Right atrium auricular region (tissue), 2 donors: ENCODE results near the gene SETMAR. TPM values are rescaled to one million over a fixed set of nuclear protein-coding genes. Genes with fewer than 3 reads are reported as not detected.

Experiments
- DNase-seq: peaks from one replicate; pipeline ENCODE4 v3.0.0-alpha.2; 2019; ENCODE audit warnings: low spot score
- H3K27ac ChIP-seq, 2 donors: fragments of 200-600 bp; sonication (generic); 1 replicate in 1 of 2; 2 replicates in 1 of 2; pipeline ENCODE4 v1.5.1; 2016 to 2019
- H3K27me3 ChIP-seq, 2 donors: fragments of 200-600 bp; sonication (generic); one replicate each; pipeline versions ENCODE4 v1.5.1 to v1.6.0; 2017 to 2019
- H3K36me3 ChIP-seq: fragments of 200-600 bp; sonication (generic); one replicate; pipeline ENCODE4 v1.5.1; 2016
- H3K4me1 ChIP-seq, 2 donors: fragments of 200-600 bp; sonication (generic); one replicate each; pipeline versions ENCODE4 v1.5.1 to v1.6.0; 2017 to 2019
- H3K4me3 ChIP-seq, 2 donors: fragments of 200-600 bp; sonication (generic); 1 replicate in 1 of 2; 2 replicates in 1 of 2; pipeline ENCODE4 v1.5.1; 2017 to 2019; ENCODE audit warnings: mild to moderate bottlenecking in 1 of 2, moderate library complexity in 1 of 2
- H3K9me3 ChIP-seq, 2 donors: fragments of 200-600 bp; sonication (generic); one replicate each; pipeline ENCODE4 v1.5.1; 2019
- CTCF ChIP-seq, 2 donors: fragments of 200-600 bp; sonication (generic); IDR thresholded peaks; one replicate each; pipeline ENCODE4 v1.5.1; 2019; ENCODE audit warnings: antibody characterized with exemption in 2 of 2
- total RNA-seq, 2 donors: library from RNA; depleted of rRNA; stranded (reverse); fragments of >200 nt; gene quantifications; one replicate each; pipeline ENCODE4 v1.1.0, GENCODE V29; 2016

The SETMAR gene
- total RNA-seq, 2 donors from 2014 or later = 13.5 to 18.5 TPM

GRCh38 chr3:4343258-4343657 lies 40.1 kb downstream of the SETMAR start:
- no peaks in the 10 kb centered on the region for H3K9me3 ChIP-seq
- DNase-seq = no peak
- no peak overlapping the region for H3K4me3 ChIP-seq
- H3K27me3 ChIP-seq = no peaks in the 10 kb centered on the region
- peaks cover 0 to 14% of the 10 kb centered on the region in 2 donors for H3K4me1 ChIP-seq
- H3K36me3 ChIP-seq = no peaks in the 10 kb centered on the region
- no peak for TF ChIP-seq CTCF (IDR thresholded peaks at IDR 0.05)
- no peak overlapping the region for H3K27ac ChIP-seq

GRCh38 chr3:4350789-4351163 lies 47.6 kb downstream of the SETMAR start:
- DNase-seq = no peak
- peak overlapping the region; percentile 70 to 72 for H3K27ac ChIP-seq

GRCh38 chr3:4351164-4351855 lies 48.1 kb downstream of the SETMAR start:
- Histone ChIP-seq H3K4me3 (peak overlapping the region in 1 of 2 donors; percentile 34), H3K27me3 (no peaks in the 10 kb centered on the region), H3K4me1 (peaks cover 0 to 11% of the 10 kb centered on the region in 2 donors), H3K36me3 (no peaks in the 10 kb centered on the region), H3K9me3 (no peaks in the 10 kb centered on the region), H3K27ac (peak overlapping the region; percentile 70 to 72)
- peak; percentile 2 to 39 for TF ChIP-seq CTCF (IDR thresholded peaks at IDR 0.05)
- no peak for DNase-seq

More at GRCh38 chr3:4350789-4351163, 47.6 kb downstream of the SETMAR start:
- H3K9me3 ChIP-seq = no peaks in the 10 kb centered on the region
- no peaks in the 10 kb centered on the region for H3K27me3 ChIP-seq
- peak overlapping the region in 1 of 2 donors; percentile 34 for H3K4me3 ChIP-seq
- H3K36me3 ChIP-seq = no peaks in the 10 kb centered on the region
- TF ChIP-seq CTCF (IDR thresholded peaks at IDR 0.05) = peak; percentile 80 to 87
- H3K4me1 ChIP-seq = peaks cover 0 to 10% of the 10 kb centered on the region in 2 donors

- DNase-seq = no peak
- Histone ChIP-seq H3K4me1 (peaks cover 0 to 11% of the 10 kb centered on the region in 2 donors), H3K27me3 (no peaks in the 10 kb centered on the region), H3K27ac (peak overlapping the region; percentile 70 to 72), H3K4me3 (no peak overlapping the region), H3K36me3 (no peaks in the 10 kb centered on the region), H3K9me3 (no peaks in the 10 kb centered on the region)
- TF ChIP-seq CTCF (IDR thresholded peaks at IDR 0.05) = no peak
Measured at GRCh38 chr3:4351872-4352271, 48.7 kb downstream of the SETMAR start.

GRCh38 chr3:4355401-4356219 lies 52.4 kb downstream of the SETMAR start:
- no peak for DNase-seq
- Histone ChIP-seq H3K9me3 (no peaks in the 10 kb centered on the region), H3K36me3 (no peaks in the 10 kb centered on the region), H3K4me3 (no peak overlapping the region), H3K27me3 (no peaks in the 10 kb centered on the region), H3K4me1 (peaks cover 0 to 11% of the 10 kb centered on the region in 2 donors), H3K27ac (peak overlapping the region in 1 of 2 donors; percentile 12)
- no peak for TF ChIP-seq CTCF (IDR thresholded peaks at IDR 0.05)
